ENCODE measurements around the gene PEAR1.

GRCh38 chr1:156941675-156942074 lies 48.2 kb downstream of the PEAR1 start:
- TF ChIP-seq, protein P1, sequence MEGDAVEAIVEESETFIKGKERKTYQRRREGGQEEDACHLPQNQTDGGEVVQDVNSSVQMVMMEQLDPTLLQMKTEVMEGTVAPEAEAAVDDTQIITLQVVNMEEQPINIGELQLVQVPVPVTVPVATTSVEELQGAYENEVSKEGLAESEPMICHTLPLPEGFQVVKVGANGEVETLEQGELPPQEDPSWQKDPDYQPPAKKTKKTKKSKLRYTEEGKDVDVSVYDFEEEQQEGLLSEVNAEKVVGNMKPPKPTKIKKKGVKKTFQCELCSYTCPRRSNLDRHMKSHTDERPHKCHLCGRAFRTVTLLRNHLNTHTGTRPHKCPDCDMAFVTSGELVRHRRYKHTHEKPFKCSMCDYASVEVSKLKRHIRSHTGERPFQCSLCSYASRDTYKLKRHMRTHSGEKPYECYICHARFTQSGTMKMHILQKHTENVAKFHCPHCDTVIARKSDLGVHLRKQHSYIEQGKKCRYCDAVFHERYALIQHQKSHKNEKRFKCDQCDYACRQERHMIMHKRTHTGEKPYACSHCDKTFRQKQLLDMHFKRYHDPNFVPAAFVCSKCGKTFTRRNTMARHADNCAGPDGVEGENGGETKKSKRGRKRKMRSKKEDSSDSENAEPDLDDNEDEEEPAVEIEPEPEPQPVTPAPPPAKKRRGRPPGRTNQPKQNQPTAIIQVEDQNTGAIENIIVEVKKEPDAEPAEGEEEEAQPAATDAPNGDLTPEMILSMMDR (IDR thresholded peaks at IDR 0.05), result no peak
- TF ChIP-seq, protein P2, sequence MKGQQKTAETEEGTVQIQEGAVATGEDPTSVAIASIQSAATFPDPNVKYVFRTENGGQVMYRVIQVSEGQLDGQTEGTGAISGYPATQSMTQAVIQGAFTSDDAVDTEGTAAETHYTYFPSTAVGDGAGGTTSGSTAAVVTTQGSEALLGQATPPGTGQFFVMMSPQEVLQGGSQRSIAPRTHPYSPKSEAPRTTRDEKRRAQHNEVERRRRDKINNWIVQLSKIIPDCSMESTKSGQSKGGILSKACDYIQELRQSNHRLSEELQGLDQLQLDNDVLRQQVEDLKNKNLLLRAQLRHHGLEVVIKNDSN (IDR thresholded peaks at IDR 0.05; ENCODE audit: borderline replicate concordance, low read depth), result no peak
- no peak for TF ChIP-seq REST (IDR thresholded peaks at IDR 0.05; ENCODE audit: low read depth, low read length)
- no peak for TF ChIP-seq GABPA (IDR thresholded peaks at IDR 0.05; ENCODE audit: low read depth)
- TF ChIP-seq POLR2AphosphoS5 (IDR thresholded peaks at IDR 0.05; ENCODE audit: low read depth, low read length), result no peak
- TF ChIP-seq SMC3 (IDR thresholded peaks at IDR 0.05; ENCODE audit: low read depth, low read length), result no peak
- TF ChIP-seq NRF1 (IDR thresholded peaks at IDR 0.05; ENCODE audit: low read depth, low read length), result no peak
- TF ChIP-seq, protein P3, sequence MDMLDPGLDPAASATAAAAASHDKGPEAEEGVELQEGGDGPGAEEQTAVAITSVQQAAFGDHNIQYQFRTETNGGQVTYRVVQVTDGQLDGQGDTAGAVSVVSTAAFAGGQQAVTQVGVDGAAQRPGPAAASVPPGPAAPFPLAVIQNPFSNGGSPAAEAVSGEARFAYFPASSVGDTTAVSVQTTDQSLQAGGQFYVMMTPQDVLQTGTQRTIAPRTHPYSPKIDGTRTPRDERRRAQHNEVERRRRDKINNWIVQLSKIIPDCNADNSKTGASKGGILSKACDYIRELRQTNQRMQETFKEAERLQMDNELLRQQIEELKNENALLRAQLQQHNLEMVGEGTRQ (IDR thresholded peaks at IDR 0.05; ENCODE audit: borderline replicate concordance, low read depth, low read length), result no peak
- no peak for TF ChIP-seq NFIC (IDR thresholded peaks at IDR 0.05; ENCODE audit: borderline replicate concordance)
- no peak for TF ChIP-seq FOSL2 (IDR thresholded peaks at IDR 0.05; ENCODE audit: borderline replicate concordance, low read depth)
- no peak for TF ChIP-seq EZH2phosphoT487 (IDR thresholded peaks at IDR 0.05; ENCODE audit: borderline replicate concordance, low read depth)
- TF ChIP-seq, protein P4, sequence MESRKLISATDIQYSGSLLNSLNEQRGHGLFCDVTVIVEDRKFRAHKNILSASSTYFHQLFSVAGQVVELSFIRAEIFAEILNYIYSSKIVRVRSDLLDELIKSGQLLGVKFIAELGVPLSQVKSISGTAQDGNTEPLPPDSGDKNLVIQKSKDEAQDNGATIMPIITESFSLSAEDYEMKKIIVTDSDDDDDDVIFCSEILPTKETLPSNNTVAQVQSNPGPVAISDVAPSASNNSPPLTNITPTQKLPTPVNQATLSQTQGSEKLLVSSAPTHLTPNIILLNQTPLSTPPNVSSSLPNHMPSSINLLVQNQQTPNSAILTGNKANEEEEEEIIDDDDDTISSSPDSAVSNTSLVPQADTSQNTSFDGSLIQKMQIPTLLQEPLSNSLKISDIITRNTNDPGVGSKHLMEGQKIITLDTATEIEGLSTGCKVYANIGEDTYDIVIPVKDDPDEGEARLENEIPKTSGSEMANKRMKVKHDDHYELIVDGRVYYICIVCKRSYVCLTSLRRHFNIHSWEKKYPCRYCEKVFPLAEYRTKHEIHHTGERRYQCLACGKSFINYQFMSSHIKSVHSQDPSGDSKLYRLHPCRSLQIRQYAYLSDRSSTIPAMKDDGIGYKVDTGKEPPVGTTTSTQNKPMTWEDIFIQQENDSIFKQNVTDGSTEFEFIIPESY (IDR thresholded peaks at IDR 0.05; ENCODE audit: borderline replicate concordance, low read depth), result no peak
